Neural cell (in vitro differentiated cells): ENCODE data around the gene CPNE4. TPM values are rescaled to one million over a fixed set of nuclear protein-coding genes. Genes with fewer than 3 reads are reported as not detected.

Experiments
- H2AFZ ChIP-seq: fragments of 200-600, 300-800 bp; sonication (generic), shearing (Covaris generic); 2 replicates; pipeline ENCODE4 v1.6.0; 2014; ENCODE audit warnings: low read depth, mild to moderate bottlenecking, antibody characterized with exemption, low read length, moderate library complexity
- H3F3A ChIP-seq: fragments of 200-600 bp; shearing (Covaris generic); 2 replicates; pipeline ENCODE4 v1.6.1; 2016; ENCODE audit warnings: mild to moderate bottlenecking, moderate library complexity, mixed read lengths, antibody characterized with exemption, low read length; ENCODE audit not compliant: insufficient read depth, poor library complexity, severe bottlenecking
- H3K27ac ChIP-seq: fragments of 200-600, 300-800 bp; sonication (generic), shearing (Covaris generic); 2 replicates; pipeline ENCODE4 v1.5.1; 2014; ENCODE audit warnings: mild to moderate bottlenecking, low read length, moderate library complexity
- H3K27me3 ChIP-seq: fragments of 300-800, 200-600 bp; sonication (generic), shearing (Covaris generic); 2 replicates; pipeline ENCODE4 v1.6.0; 2014; ENCODE audit warnings: mild to moderate bottlenecking, low read depth, low read length, moderate library complexity; ENCODE audit not compliant: insufficient read depth
- H3K36me3 ChIP-seq: fragments of 300-800, 200-600 bp; sonication (generic), shearing (Covaris generic); 2 replicates; pipeline ENCODE4 v1.5.1; 2014; ENCODE audit warnings: mild to moderate bottlenecking, antibody characterized with exemption, low read length, moderate library complexity; ENCODE audit not compliant: insufficient read depth
- H3K4me2 ChIP-seq: fragments of 300-800, 200-600 bp; sonication (generic), shearing (Covaris generic); 2 replicates; pipeline ENCODE4 v1.6.0; 2014; ENCODE audit warnings: mild to moderate bottlenecking, low read length
- H3K4me3 ChIP-seq: fragments of 300-800, 200-600 bp; sonication (generic), shearing (Covaris generic); 2 replicates; pipeline ENCODE4 v1.5.1; 2014; ENCODE audit warnings: mild to moderate bottlenecking, low read length, moderate library complexity
- H3K79me2 ChIP-seq: fragments of 200-600 bp; shearing (Covaris generic); replicated peaks from 2 replicates; pipeline ENCODE4 v1.6.0; 2014; ENCODE audit warnings: mild to moderate bottlenecking, low read length, moderate library complexity; ENCODE audit not compliant: insufficient read depth
- H3K9ac ChIP-seq: fragments of 300-800, 200-600 bp; sonication (generic), shearing (Covaris generic); 2 replicates; pipeline ENCODE4 v1.6.1; 2016; ENCODE audit warnings: mild to moderate bottlenecking, low read length, mixed read lengths
- H3K9me2 ChIP-seq: fragments of 200-600 bp; shearing (Covaris generic); 2 replicates; pipeline ENCODE4 v1.6.1; 2016; ENCODE audit warnings: mild to moderate bottlenecking, low read length, mixed read lengths; ENCODE audit not compliant: insufficient read depth
- H3K9me3 ChIP-seq: fragments of 200-600, 300-800 bp; sonication (generic), shearing (Covaris generic); 2 replicates; pipeline ENCODE4 v1.6.1; 2016; ENCODE audit warnings: mild to moderate bottlenecking, mixed run types, low read length, moderate library complexity, mixed read lengths
- H4K20me1 ChIP-seq: fragments of 200-600 bp; shearing (Covaris generic); 2 replicates; pipeline ENCODE4 v1.6.1; 2016; ENCODE audit warnings: mild to moderate bottlenecking, mixed run types; ENCODE audit not compliant: insufficient read depth
- EP300 ChIP-seq: fragments of 450-650 bp; conservative IDR thresholded peaks from 2 replicates; pipeline ENCODE4 v1.6.1; 2014; ENCODE audit warnings: antibody characterized with exemption, mild to moderate bottlenecking, moderate library complexity; ENCODE audit not compliant: poor library complexity, severe bottlenecking
- EZH2 ChIP-seq: fragments of 200-600, 300-800 bp; shearing (Covaris generic), sonication (generic); IDR thresholded peaks from 2 replicates; pipeline ENCODE4 v1.6.1; 2014; ENCODE audit warnings: antibody characterized with exemption, low read length, borderline replicate concordance, mild to moderate bottlenecking; ENCODE audit not compliant: insufficient read depth, poor library complexity, severe bottlenecking
- MXI1 ChIP-seq: fragments of 450-650 bp; conservative IDR thresholded peaks from 2 replicates; pipeline ENCODE4 v1.6.1; 2014; ENCODE audit warnings: antibody characterized with exemption, mild to moderate bottlenecking; ENCODE audit not compliant: poor library complexity, severe bottlenecking
- POLR2AphosphoS5 ChIP-seq: IDR thresholded peaks from 2 replicates; pipeline ENCODE4 v1.6.1; 2012
- RAD21 ChIP-seq: fragments of 450-650 bp; conservative IDR thresholded peaks from 2 replicates; pipeline ENCODE4 v1.6.1; 2014; ENCODE audit warnings: antibody characterized with exemption, mild to moderate bottlenecking, moderate library complexity
- SMC3 ChIP-seq: fragments of 450-650 bp; conservative IDR thresholded peaks from 2 replicates; pipeline ENCODE4 v1.6.1; 2014; ENCODE audit warnings: antibody characterized with exemption, mild to moderate bottlenecking, moderate library complexity; ENCODE audit not compliant: poor library complexity
- TAF1 ChIP-seq: IDR thresholded peaks from 2 replicates; pipeline ENCODE4 v1.6.1; 2012; ENCODE audit warnings: low read depth
- polyA plus RNA-seq: library from polyadenylated mRNA; depleted of rRNA; stranded (reverse); fragments of >200 nt; gene quantifications from 2 replicates; pipeline ENCODE4 v1.2.3, GENCODE V29; 2014
- TF ChIP-seq, protein P1 (sequence below): IDR thresholded peaks from 2 replicates; pipeline ENCODE4 v1.6.1; 2012; ENCODE audit warnings: borderline replicate concordance
- TF ChIP-seq, protein P2 (sequence below): fragments of 450-650 bp; IDR thresholded peaks from 2 replicates; pipeline ENCODE4 v1.5.1; 2014; ENCODE audit warnings: antibody characterized with exemption, mild to moderate bottlenecking, moderate library complexity; ENCODE audit not compliant: poor library complexity, severe bottlenecking

CPNE4 gene
- polyA plus RNA-seq, 1 donor from 2014 or later, result 0.59 TPM

DNA sequence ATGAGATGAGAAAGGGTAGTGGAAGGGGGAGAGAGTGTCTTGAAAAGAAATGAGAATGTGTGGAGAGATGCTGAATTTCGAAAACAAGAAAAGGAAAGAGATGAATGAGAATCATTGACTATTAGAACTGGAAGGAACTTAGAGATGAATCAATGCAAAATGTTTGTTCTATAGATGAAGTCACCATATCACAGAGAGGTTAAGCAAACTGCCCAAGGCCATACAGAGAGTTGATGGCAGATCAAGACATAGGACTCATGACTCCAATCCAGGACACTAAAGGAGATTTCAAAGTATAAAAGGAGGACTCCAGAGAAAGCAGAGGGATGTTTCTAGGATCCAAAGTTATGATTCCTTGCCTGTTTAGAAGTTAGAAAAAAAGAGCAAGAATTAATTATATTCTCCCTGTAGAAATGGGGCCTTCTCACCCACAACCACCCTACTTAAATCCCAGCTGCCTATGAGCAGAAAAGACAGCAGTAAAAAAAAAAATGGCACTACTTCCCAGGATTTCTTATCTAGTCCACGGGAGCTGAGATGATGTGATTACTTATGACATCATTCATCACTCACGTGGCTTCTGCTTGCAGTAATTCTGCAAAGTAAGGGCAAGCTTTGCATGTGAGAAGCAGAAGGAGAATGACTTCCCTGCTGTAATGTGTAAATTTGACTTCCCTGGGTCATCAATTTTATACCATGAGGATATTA lies 321.2 kb downstream of the CPNE4 start:
- no peak overlapping the region for H3K4me3 ChIP-seq
- no peaks in the 10 kb centered on the region for H3K27me3 ChIP-seq
- no peaks in the 10 kb centered on the region for H3K9me3 ChIP-seq
- H3K9me2 ChIP-seq, result no peaks in the 10 kb centered on the region
- no peaks in the 10 kb centered on the region for H3K79me2 ChIP-seq
- no peaks in the 10 kb centered on the region for H3K36me3 ChIP-seq
- H3F3A ChIP-seq, result no peaks in the 10 kb centered on the region
- no peak overlapping the region for H2AFZ ChIP-seq
- H3K9ac ChIP-seq, result no peak overlapping the region
- H3K27ac ChIP-seq, result no peak overlapping the region
- no peaks in the 10 kb centered on the region for H4K20me1 ChIP-seq
- H3K4me2 ChIP-seq, result no peak overlapping the region
- no peak for TF ChIP-seq EP300
- no peak for TF ChIP-seq EZH2
- no peak for TF ChIP-seq MXI1
- TF ChIP-seq, protein P1, sequence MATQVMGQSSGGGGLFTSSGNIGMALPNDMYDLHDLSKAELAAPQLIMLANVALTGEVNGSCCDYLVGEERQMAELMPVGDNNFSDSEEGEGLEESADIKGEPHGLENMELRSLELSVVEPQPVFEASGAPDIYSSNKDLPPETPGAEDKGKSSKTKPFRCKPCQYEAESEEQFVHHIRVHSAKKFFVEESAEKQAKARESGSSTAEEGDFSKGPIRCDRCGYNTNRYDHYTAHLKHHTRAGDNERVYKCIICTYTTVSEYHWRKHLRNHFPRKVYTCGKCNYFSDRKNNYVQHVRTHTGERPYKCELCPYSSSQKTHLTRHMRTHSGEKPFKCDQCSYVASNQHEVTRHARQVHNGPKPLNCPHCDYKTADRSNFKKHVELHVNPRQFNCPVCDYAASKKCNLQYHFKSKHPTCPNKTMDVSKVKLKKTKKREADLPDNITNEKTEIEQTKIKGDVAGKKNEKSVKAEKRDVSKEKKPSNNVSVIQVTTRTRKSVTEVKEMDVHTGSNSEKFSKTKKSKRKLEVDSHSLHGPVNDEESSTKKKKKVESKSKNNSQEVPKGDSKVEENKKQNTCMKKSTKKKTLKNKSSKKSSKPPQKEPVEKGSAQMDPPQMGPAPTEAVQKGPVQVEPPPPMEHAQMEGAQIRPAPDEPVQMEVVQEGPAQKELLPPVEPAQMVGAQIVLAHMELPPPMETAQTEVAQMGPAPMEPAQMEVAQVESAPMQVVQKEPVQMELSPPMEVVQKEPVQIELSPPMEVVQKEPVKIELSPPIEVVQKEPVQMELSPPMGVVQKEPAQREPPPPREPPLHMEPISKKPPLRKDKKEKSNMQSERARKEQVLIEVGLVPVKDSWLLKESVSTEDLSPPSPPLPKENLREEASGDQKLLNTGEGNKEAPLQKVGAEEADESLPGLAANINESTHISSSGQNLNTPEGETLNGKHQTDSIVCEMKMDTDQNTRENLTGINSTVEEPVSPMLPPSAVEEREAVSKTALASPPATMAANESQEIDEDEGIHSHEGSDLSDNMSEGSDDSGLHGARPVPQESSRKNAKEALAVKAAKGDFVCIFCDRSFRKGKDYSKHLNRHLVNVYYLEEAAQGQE, result no peak
- no peak for TF ChIP-seq POLR2AphosphoS5
- TF ChIP-seq RAD21, result no peak
- TF ChIP-seq SMC3, result no peak
- no peak for TF ChIP-seq TAF1
- TF ChIP-seq, protein P2, sequence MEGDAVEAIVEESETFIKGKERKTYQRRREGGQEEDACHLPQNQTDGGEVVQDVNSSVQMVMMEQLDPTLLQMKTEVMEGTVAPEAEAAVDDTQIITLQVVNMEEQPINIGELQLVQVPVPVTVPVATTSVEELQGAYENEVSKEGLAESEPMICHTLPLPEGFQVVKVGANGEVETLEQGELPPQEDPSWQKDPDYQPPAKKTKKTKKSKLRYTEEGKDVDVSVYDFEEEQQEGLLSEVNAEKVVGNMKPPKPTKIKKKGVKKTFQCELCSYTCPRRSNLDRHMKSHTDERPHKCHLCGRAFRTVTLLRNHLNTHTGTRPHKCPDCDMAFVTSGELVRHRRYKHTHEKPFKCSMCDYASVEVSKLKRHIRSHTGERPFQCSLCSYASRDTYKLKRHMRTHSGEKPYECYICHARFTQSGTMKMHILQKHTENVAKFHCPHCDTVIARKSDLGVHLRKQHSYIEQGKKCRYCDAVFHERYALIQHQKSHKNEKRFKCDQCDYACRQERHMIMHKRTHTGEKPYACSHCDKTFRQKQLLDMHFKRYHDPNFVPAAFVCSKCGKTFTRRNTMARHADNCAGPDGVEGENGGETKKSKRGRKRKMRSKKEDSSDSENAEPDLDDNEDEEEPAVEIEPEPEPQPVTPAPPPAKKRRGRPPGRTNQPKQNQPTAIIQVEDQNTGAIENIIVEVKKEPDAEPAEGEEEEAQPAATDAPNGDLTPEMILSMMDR, result no peak

DNA sequence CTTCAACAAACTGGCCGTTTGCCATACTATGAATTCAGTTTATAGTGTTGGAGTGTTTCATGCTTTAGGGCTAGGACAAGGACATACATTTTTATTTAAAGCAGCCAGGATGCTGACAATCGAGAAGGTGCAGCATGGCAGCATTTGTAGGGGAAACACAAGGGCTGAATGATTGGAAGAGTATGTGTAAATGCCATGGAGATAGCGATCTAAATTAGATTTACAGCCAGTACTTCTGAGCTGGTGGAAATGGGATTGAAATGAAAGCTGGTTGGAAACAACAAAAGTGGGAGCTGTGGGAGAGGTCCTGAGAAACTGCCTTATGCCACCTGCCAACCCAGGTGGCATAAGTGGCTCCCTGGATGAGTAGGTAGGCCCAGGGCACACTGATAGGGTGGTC lies 322.2 kb downstream of the CPNE4 start:
- Histone ChIP-seq H3K4me3 (no peak overlapping the region), H3K79me2 (no peaks in the 10 kb centered on the region), H3K9me2 (no peaks in the 10 kb centered on the region), H3K27me3 (no peaks in the 10 kb centered on the region), H3K27ac (no peak overlapping the region), H3F3A (no peaks in the 10 kb centered on the region), H2AFZ (no peak overlapping the region), H3K4me2 (no peak overlapping the region), H3K9me3 (no peaks in the 10 kb centered on the region), H4K20me1 (no peaks in the 10 kb centered on the region), H3K9ac (no peak overlapping the region), H3K36me3 (no peaks in the 10 kb centered on the region)
- TF ChIP-seq TAF1 (no peak), RAD21 (no peak), POLR2AphosphoS5 (no peak), EZH2 (no peak), EP300 (no peak), SMC3 (no peak), MXI1 (no peak)
- TF ChIP-seq, protein P2, result no peak
- TF ChIP-seq, protein P1, result no peak
